HEK293 (cell line): Measurements from ENCODE around the gene PANX2.

Source experiments
- CTCF ChIA-PET: fragments of 350-600 bp; formaldehyde crosslinking; extraction: SDS; loops from one replicate; lab custom pipeline; 2021; ENCODE audit warnings: antibody characterized with exemption; lab: Yijun Ruan, JAX
- POLR2A ChIA-PET: fragments of 300-600 bp; formaldehyde crosslinking; extraction: SDS; loops from one replicate; lab custom pipeline; 2020; ENCODE audit warnings: antibody characterized with exemption, inconsistent platforms; lab: Yijun Ruan, JAX
- H3K27ac ChIP-seq: fragments of 200-500 bp; sonication (Bioruptor generic); 2 replicates; pipeline ENCODE4 v1.5.1; 2014; ENCODE audit warnings: low read depth, low read length, control low read depth, inconsistent platforms; ENCODE audit errors: extremely low read depth
- H3K36me3 ChIP-seq, 2 experiments: fragments of 200-500 bp in 1 of 2; sonication (Bioruptor generic) in 1 of 2; 1 replicate in 1 of 2; 2 replicates in 1 of 2; pipeline ENCODE4 v1.5.1; 2014 to 2017; ENCODE audit warnings: inconsistent platforms in 2 of 2, low read length in 2 of 2; ENCODE audit not compliant: control insufficient read depth in 2 of 2, insufficient read depth in 1 of 2
- H3K4me1 ChIP-seq: fragments of 200-500 bp; sonication (Bioruptor generic); 2 replicates; pipeline ENCODE4 v1.5.1; 2014; ENCODE audit warnings: mild to moderate bottlenecking, low read length, inconsistent platforms; ENCODE audit not compliant: control insufficient read depth, insufficient read depth
- H3K4me3 ChIP-seq: 2 replicates; pipeline ENCODE4 v1.5.1; 2011; ENCODE audit warnings: low read depth, mild to moderate bottlenecking, control low read depth, low read length, moderate library complexity
- H3K9me3 ChIP-seq: fragments of 200-500 bp; sonication (Bioruptor generic); 2 replicates; pipeline ENCODE4 v1.5.1; 2014; ENCODE audit warnings: low read depth, low read length, inconsistent platforms; ENCODE audit not compliant: control insufficient read depth, insufficient read depth
- RBAK ChIP-seq: fragments of 450-650 bp; formaldehyde crosslinking; IDR thresholded peaks from 2 replicates; pipeline ENCODE4 v1.5.1; 2016; ENCODE audit warnings: missing biosample characterization, missing genetic modification characterization
- REPIN1 ChIP-seq: fragments of 450-650 bp; formaldehyde crosslinking; IDR thresholded peaks from 2 replicates; pipeline ENCODE4 v1.5.1; 2017; ENCODE audit warnings: missing biosample characterization, missing genetic modification characterization, low read depth
- SETDB1 ChIP-seq: IDR thresholded peaks from one replicate; pipeline ENCODE4 v1.6.1; 2017; ENCODE audit warnings: mild to moderate bottlenecking, low read length, moderate library complexity, mixed read lengths; ENCODE audit not compliant: insufficient read length
- ZFP37 ChIP-seq: fragments of 450-650 bp; formaldehyde crosslinking; IDR thresholded peaks from 2 replicates; pipeline ENCODE4 v1.5.1; 2016; ENCODE audit warnings: missing biosample characterization, missing genetic modification characterization
- ZNF148 ChIP-seq: fragments of 450-650 bp; formaldehyde crosslinking; IDR thresholded peaks from 2 replicates; pipeline ENCODE4 v1.5.0; 2017; ENCODE audit warnings: missing biosample characterization, missing genetic modification characterization, borderline replicate concordance
- ZNF18 ChIP-seq: fragments of 450-650 bp; formaldehyde crosslinking; IDR thresholded peaks from 2 replicates; pipeline ENCODE4 v1.5.1; 2016; ENCODE audit warnings: missing biosample characterization, missing genetic modification characterization
- ZNF2 ChIP-seq: fragments of 450-650 bp; formaldehyde crosslinking; IDR thresholded peaks from 2 replicates; pipeline ENCODE4 v1.5.1; 2016; ENCODE audit warnings: missing biosample characterization, missing genetic modification characterization
- ZNF223 ChIP-seq: fragments of 450-650 bp; formaldehyde crosslinking; IDR thresholded peaks from 2 replicates; pipeline ENCODE4 v1.5.1; 2016; ENCODE audit warnings: missing biosample characterization, missing genetic modification characterization
- ZNF26 ChIP-seq: fragments of 450-650 bp; formaldehyde crosslinking; IDR thresholded peaks from 2 replicates; pipeline ENCODE4 v1.5.1; 2016; ENCODE audit warnings: missing biosample characterization, missing genetic modification characterization
- ZNF362 ChIP-seq: fragments of 450-650 bp; formaldehyde crosslinking; IDR thresholded peaks from 2 replicates; pipeline ENCODE4 v1.5.1; 2016; ENCODE audit warnings: missing biosample characterization, missing genetic modification characterization
- ZNF37A ChIP-seq: fragments of 450-650 bp; IDR thresholded peaks from 2 replicates; pipeline ENCODE4 v1.5.1; 2018; ENCODE audit warnings: missing biosample characterization, missing genetic modification characterization
- ZNF48 ChIP-seq: fragments of 450-650 bp; formaldehyde crosslinking; IDR thresholded peaks from 2 replicates; pipeline ENCODE4 v1.5.1; 2016; ENCODE audit warnings: missing biosample characterization, missing genetic modification characterization
- ZNF518A ChIP-seq: fragments of 450-650 bp; formaldehyde crosslinking; conservative IDR thresholded peaks from 2 replicates; pipeline ENCODE4 v1.5.1; 2016; ENCODE audit warnings: low read depth, missing biosample characterization, missing genetic modification characterization
- ZNF560 ChIP-seq: fragments of 450-650 bp; formaldehyde crosslinking; IDR thresholded peaks from 2 replicates; pipeline ENCODE4 v1.5.1; 2017; ENCODE audit warnings: missing biosample characterization, missing genetic modification characterization, borderline replicate concordance
- ZNF621 ChIP-seq: fragments of 450-650 bp; formaldehyde crosslinking; IDR thresholded peaks from 2 replicates; pipeline ENCODE4 v1.5.1; 2017; ENCODE audit warnings: missing biosample characterization, missing genetic modification characterization
- ZNF623 ChIP-seq: fragments of 450-650 bp; formaldehyde crosslinking; IDR thresholded peaks from 2 replicates; pipeline ENCODE4 v1.5.1; 2016; ENCODE audit warnings: missing biosample characterization, missing genetic modification characterization
- ZSCAN30 ChIP-seq: fragments of 450-650 bp; IDR thresholded peaks from 2 replicates; pipeline ENCODE4 v1.5.1; 2018; ENCODE audit warnings: missing biosample characterization, mild to moderate bottlenecking, missing genetic modification characterization, moderate library complexity

Gene PANX2

GRCh38 chr22:50222508-50222907 lies 52.0 kb downstream of the PANX2 start:
- Histone ChIP-seq H3K36me3 (peaks cover 17 to 96% of the 10 kb centered on the region in 2 experiments), H3K4me1 (peaks cover 2% of the 10 kb centered on the region; the same call in 1 of the 2 replicates), H3K27ac (no peak overlapping the region)
- ChIA-PET POLR2A (interaction anchor here (0.5 kb wide), 1 partner anchor 13 kb away, joined by 3 read pairs; no protein-coding TSS in a partner anchor), CTCF (interaction anchor here (0.5 to 1.4 kb wide), 4 partner anchors 11 to 457 kb away, joined by 3 to 5 read pairs (median 3); no protein-coding TSS in a partner anchor)
- TF ChIP-seq RBAK = no peak
- TF ChIP-seq REPIN1 (tag by site-specific recombination) = no peak
- no peak for TF ChIP-seq ZFP37 (tag by site-specific recombination)
- TF ChIP-seq ZNF621 (tag by site-specific recombination) = no peak
- TF ChIP-seq ZNF223 (tag by site-specific recombination) = no peak
- no peak for TF ChIP-seq ZNF148
- TF ChIP-seq ZNF362 (tag by site-specific recombination) = no peak
- no peak for TF ChIP-seq ZNF518A (tag by site-specific recombination)
- no peak for TF ChIP-seq ZSCAN30 (tag by site-specific recombination)
- no peak for TF ChIP-seq ZNF37A (tag by site-specific recombination)
- no peak for TF ChIP-seq SETDB1
- TF ChIP-seq ZNF18 (tag by site-specific recombination) = no peak
- TF ChIP-seq ZNF560 (tag by site-specific recombination) = no peak
- TF ChIP-seq ZNF26 (tag by site-specific recombination) = no peak
- no peak for TF ChIP-seq ZNF623 (tag by site-specific recombination)
- no peak for TF ChIP-seq ZNF2 (tag by site-specific recombination)
- no peak for TF ChIP-seq ZNF48 (tag by site-specific recombination)
- TF ChIP-seq, all 188 proteins: peak for 0
- no peaks in the 10 kb centered on the region for H3K9me3 ChIP-seq
- H3K4me3 ChIP-seq = no peak overlapping the region
